Adrenal gland (tissue), 12 donors: ENCODE data around the gene TBXAS1. TPM values are rescaled to one million over a fixed set of nuclear protein-coding genes. Genes with fewer than 3 reads are reported as not detected.

Source experiments
- DNase-seq, 7 donors: peaks; one replicate each; pipeline ENCODE4 v3.0.0-alpha.2; 2019 to 2020
- H3K27ac ChIP-seq, 5 donors: fragments of 200-600 bp; sonication (generic) in 4 of 5; 1 replicate in 3 of 5; 2 replicates in 2 of 5; pipeline versions ENCODE4 v1.5.1 to v1.8.0; 2016 to 2020; ENCODE audit warnings: mild to moderate bottlenecking in 1 of 5
- H3K27me3 ChIP-seq: fragments of 200-600 bp; 2 replicates; pipeline ENCODE4 v1.8.0; 2021
- H3K36me3 ChIP-seq, 2 donors: fragments of 200-600 bp; replicated peaks in 1 of 2; 1 replicate in 1 of 2; 2 replicates in 1 of 2; pipeline versions ENCODE4 v1.5.1 to v1.8.0; 2018 to 2022
- H3K4me1 ChIP-seq, 2 donors: fragments of 200-600 bp; replicated peaks in 1 of 2; 1 replicate in 1 of 2; 2 replicates in 1 of 2; pipeline versions ENCODE4 v1.5.1 to v1.8.0; 2018 to 2021
- H3K4me3 ChIP-seq, 4 donors: fragments of 200-600 bp; sonication (generic) in 3 of 4; one replicate each; pipeline ENCODE4 v1.5.1; 2016 to 2018
- H3K9me3 ChIP-seq, 3 donors: fragments of 200-600 bp; sonication (generic) in 1 of 3; replicated peaks in 1 of 3; 1 replicate in 2 of 3; 2 replicates in 1 of 3; pipeline versions ENCODE4 v1.5.1 to v1.8.0; 2016 to 2021
- POLR2A ChIP-seq, 2 donors: fragments of 450-650 bp; IDR thresholded peaks; one replicate each; pipeline ENCODE4 v1.6.1; 2017; ENCODE audit warnings: antibody characterized with exemption in 2 of 2, mild to moderate bottlenecking in 2 of 2, moderate library complexity in 1 of 2
- WGBS, 4 donors: extraction: QIAGEN DNeasy Blood & Tissue Kit in 2 of 4; methylation state at CpG; one replicate each; pipeline versions ENCODE4 v1.1.5 to v1.1.7; 2013 to 2017; 5-methylcytosine and 5-hydroxymethylcytosine counted together
- intact Hi-C, 2 donors: fragments of 100-400 bp; cut with DNase I; formaldehyde crosslinking; loops; one replicate each; pipeline versions ENCODE4 v1.14.1 to v1.15.0; 2022 to 2023
- polyA plus RNA-seq, 3 donors: library from polyadenylated mRNA; stranded (reverse); fragments of 200-250 nt in 2 of 3; fragments of 350-450 nt in 1 of 3; fragmentation: Illumina TruSeq in 1 of 3; extraction: RNeasy Lipid Tissue Mini Kit (QIAGEN cat#74804) in 1 of 3; gene quantifications; one replicate each; pipeline ENCODE4 v1.2.3, GENCODE V29; 2013 to 2014
- total RNA-seq, 9 donors: library from RNA; depleted of rRNA in 4 of 9; stranded (reverse); fragments of >200 nt in 4 of 9; fragments of 120-200 nt in 1 of 9; fragmentation: NEBNext Ultra II Directional in 1 of 9; extraction: Animal tissue kit (Norgen Biotek cat#: 25700) in 1 of 9; gene quantifications; one replicate each; pipeline versions ENCODE4 v1.1.0 to v1.2.4, GENCODE V29; 2013 to 2023
- TF ChIP-seq, protein P1 (sequence below), 6 experiments: fragments of 450-650 bp in 4 of 6; fragments of 200-600 bp in 2 of 6; sonication (generic) in 1 of 6; IDR thresholded peaks; 1 replicate in 5 of 6; 2 replicates in 1 of 6; pipeline versions ENCODE4 v1.5.1 to v1.8.0; 2016 to 2021; ENCODE audit warnings: antibody characterized with exemption in 6 of 6, mild to moderate bottlenecking in 2 of 6, moderate library complexity in 1 of 6
- donor health status: healthy with polysubstance abuse.
- donor health status: Bipolar disorder and iron deficiency.
- donor health status: DM: yes; HTN: yes; CAD: no.
- donor health status: DM: no; HTN: no; CAD: no.
- donor health status: DM: no; HTN: no; CAD: no.
- donor health status: DM: yes; HTN: yes; CAD: no.

Gene TBXAS1
- total and polyA plus RNA-seq, 12 donors: 9.0 to 87.0 (median 27.3) TPM

DNA sequence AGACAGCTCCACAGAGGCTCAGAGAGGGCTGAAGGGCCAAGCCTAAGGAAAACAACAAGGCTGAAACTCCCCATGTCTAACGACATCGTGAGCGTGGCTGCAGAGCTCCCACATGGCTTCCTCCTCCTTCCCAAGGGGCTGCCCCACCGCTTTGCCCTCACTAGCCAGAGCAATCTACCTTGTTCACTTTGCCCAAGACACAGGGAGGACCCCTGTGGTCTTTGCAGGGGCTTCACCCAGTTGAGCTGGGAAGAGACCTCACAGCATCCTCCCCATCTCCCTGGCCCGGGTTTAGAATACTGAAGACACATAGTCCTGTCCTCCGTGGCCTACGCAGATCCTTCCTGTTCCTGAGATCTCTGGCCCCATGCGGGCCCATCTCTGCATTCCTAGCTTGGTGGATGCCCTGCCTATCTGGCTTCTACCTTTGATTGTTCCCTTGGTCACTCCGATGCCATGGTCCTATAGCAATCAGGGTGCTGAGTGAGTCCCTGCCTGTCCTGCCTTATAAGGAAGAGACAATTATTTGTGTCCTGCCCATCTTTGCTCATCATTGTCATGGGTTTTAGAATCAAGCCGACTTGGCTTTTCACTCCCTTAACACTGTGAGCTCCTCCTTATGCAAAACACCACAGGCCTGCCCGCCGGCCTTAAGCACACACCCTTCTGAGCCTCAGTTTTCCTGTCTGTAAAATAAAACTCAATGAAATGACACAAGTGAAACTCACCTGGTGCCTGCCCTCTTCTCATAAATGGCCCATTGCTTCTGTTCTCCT, 160.5 kb downstream of the TBXAS1 start:
- TF ChIP-seq, protein P1, sequence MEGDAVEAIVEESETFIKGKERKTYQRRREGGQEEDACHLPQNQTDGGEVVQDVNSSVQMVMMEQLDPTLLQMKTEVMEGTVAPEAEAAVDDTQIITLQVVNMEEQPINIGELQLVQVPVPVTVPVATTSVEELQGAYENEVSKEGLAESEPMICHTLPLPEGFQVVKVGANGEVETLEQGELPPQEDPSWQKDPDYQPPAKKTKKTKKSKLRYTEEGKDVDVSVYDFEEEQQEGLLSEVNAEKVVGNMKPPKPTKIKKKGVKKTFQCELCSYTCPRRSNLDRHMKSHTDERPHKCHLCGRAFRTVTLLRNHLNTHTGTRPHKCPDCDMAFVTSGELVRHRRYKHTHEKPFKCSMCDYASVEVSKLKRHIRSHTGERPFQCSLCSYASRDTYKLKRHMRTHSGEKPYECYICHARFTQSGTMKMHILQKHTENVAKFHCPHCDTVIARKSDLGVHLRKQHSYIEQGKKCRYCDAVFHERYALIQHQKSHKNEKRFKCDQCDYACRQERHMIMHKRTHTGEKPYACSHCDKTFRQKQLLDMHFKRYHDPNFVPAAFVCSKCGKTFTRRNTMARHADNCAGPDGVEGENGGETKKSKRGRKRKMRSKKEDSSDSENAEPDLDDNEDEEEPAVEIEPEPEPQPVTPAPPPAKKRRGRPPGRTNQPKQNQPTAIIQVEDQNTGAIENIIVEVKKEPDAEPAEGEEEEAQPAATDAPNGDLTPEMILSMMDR (IDR thresholded peaks at IDR 0.05): no peak
- no peak for TF ChIP-seq POLR2A (IDR thresholded peaks at IDR 0.05)
- H3K27me3 ChIP-seq: no peaks in the 10 kb centered on the region
- H3K4me3 ChIP-seq: no peak overlapping the region
- DNase-seq: no peak
- 89 to 96% (median 90%) methylated on average over 12 of the region's 12 CpGs for WGBS, 4 donors
- no peaks in the 10 kb centered on the region for H3K36me3 ChIP-seq
- intact Hi-C loops: no loop called here
- H3K27ac ChIP-seq: no peak overlapping the region
- no peaks in the 10 kb centered on the region for H3K4me1 ChIP-seq
- H3K9me3 ChIP-seq: no peaks in the 10 kb centered on the region

DNA sequence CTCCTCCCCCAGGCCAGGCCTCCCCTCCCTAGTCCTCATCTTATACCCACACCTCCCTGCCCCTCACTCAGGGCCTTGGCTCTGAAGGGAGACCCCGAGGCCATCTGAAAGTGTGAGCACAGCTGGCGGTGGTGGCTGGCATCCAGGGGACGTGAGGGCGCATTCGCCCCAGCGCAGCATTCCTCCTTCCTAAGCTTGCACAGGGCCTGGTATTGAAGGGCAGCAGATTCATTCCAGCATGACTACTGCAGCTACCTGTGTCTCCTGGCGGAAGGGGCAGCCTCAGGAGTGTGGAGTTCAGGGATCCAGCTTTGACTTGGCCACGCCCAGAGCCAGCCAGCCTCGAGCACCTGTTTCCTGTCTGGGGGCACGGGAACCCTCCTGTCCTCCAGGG, 161.1 kb downstream of the TBXAS1 start:
- H3K4me3 ChIP-seq: no peak overlapping the region
- H3K36me3 ChIP-seq: no peaks in the 10 kb centered on the region
- 76 to 90% (median 87%) methylated on average over 6 to 10 of the region's 10 CpGs for WGBS, 4 donors
- H3K4me1 ChIP-seq: no peaks in the 10 kb centered on the region
- TF ChIP-seq POLR2A (IDR thresholded peaks at IDR 0.05): no peak
- TF ChIP-seq, protein P1 (IDR thresholded peaks at IDR 0.05): no peak
- DNase-seq: no peak
- intact Hi-C loops: no loop called here
- H3K27me3 ChIP-seq: no peaks in the 10 kb centered on the region
- no peak overlapping the region for H3K27ac ChIP-seq
- H3K9me3 ChIP-seq: no peaks in the 10 kb centered on the region

DNA sequence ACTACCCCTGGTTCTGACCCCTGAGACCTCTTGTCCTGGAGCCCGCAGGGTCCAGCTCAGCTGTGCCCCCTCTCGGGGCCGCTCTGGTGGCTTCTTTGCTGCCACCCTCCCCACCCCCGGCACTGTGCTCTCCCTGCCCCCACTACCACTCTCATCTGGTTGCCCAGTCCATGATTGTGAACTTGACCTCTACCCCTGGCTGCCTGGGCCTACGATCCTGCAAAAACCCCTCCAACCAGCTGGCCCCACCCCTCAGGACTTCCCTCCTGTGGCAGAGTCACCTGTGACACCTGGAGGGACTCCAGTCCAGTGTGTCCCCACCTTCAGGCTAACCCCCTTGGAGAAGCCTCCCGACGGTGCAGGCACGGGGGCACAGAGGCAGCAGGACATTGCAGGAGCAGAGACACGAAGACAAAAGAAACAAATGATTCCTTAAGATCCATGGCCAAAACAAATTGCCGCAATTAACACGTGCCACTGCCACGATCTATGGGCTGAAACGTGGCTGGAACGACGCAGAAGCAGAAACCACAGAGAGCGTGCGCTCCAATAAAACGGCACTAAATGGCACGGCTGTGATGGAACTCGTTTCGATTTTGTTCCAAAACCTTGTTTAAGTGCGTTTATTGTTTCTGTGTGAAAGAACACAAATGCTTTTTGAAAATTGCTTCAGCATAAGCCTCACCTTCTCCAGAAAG, 161.7 kb downstream of the TBXAS1 start:
- WGBS, 4 donors: 90 to 96% (median 93%) methylated on average over 18 to 22 of the region's 22 CpGs
- intact Hi-C loops: no loop called here

DNA sequence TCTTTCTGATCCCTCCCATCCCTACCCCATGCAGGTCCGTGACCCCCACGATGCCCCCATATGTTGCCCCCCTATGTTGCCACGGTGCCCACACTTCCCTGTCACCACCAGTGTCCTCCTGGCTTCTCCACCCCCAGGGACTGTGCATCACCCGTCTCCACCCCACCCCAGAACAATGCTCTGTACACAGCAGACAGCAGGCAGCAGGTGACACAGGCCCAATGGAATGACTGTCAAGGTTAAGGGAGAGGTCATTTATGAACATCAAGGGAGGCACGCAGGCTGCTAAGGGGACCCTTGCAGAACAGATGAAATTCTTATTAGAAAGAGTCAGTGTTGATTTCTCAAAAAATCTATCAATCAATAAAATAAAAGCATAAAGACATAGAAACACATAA, 162.2 kb downstream of the TBXAS1 start:
- TF ChIP-seq, protein P1 (IDR thresholded peaks at IDR 0.05): no peak
- TF ChIP-seq POLR2A (IDR thresholded peaks at IDR 0.05): no peak
- 65 to 81% (median 72%) methylated on average over 5 of the region's 5 CpGs for WGBS, 4 donors
- Histone ChIP-seq H3K4me3 (no peak overlapping the region), H3K4me1 (no peaks in the 10 kb centered on the region), H3K27ac (no peak overlapping the region), H3K9me3 (no peaks in the 10 kb centered on the region), H3K36me3 (no peaks in the 10 kb centered on the region), H3K27me3 (no peaks in the 10 kb centered on the region)
- no peak for DNase-seq
- intact Hi-C loops: no loop called here

More for the DNA sequence above, 161.7 kb downstream of the TBXAS1 start:
- TF ChIP-seq, protein P1 (IDR thresholded peaks at IDR 0.05): no peak
- TF ChIP-seq POLR2A (IDR thresholded peaks at IDR 0.05): no peak
- DNase-seq: no peak
- Histone ChIP-seq H3K4me1 (no peaks in the 10 kb centered on the region), H3K4me3 (no peak overlapping the region), H3K27ac (no peak overlapping the region), H3K36me3 (no peaks in the 10 kb centered on the region), H3K27me3 (no peaks in the 10 kb centered on the region), H3K9me3 (no peaks in the 10 kb centered on the region)
